HEK293 (cell line): ENCODE measurements around the gene ANO3.

ENCODE experiments used
- CTCF ChIA-PET: fragments of 350-600 bp; formaldehyde crosslinking; extraction: SDS; loops from one replicate; lab custom pipeline; 2021; ENCODE audit warnings: antibody characterized with exemption; lab: Yijun Ruan, JAX
- POLR2A ChIA-PET: fragments of 300-600 bp; formaldehyde crosslinking; extraction: SDS; loops from one replicate; lab custom pipeline; 2020; ENCODE audit warnings: antibody characterized with exemption, inconsistent platforms; lab: Yijun Ruan, JAX
- H3K27ac ChIP-seq: fragments of 200-500 bp; sonication (Bioruptor generic); 2 replicates; pipeline ENCODE4 v1.5.1; 2014; ENCODE audit warnings: low read depth, low read length, control low read depth, inconsistent platforms; ENCODE audit errors: extremely low read depth
- H3K36me3 ChIP-seq, 2 experiments: fragments of 200-500 bp in 1 of 2; sonication (Bioruptor generic) in 1 of 2; 1 replicate in 1 of 2; 2 replicates in 1 of 2; pipeline ENCODE4 v1.5.1; 2014 to 2017; ENCODE audit warnings: inconsistent platforms in 2 of 2, low read length in 2 of 2; ENCODE audit not compliant: control insufficient read depth in 2 of 2, insufficient read depth in 1 of 2
- H3K4me1 ChIP-seq: fragments of 200-500 bp; sonication (Bioruptor generic); 2 replicates; pipeline ENCODE4 v1.5.1; 2014; ENCODE audit warnings: mild to moderate bottlenecking, low read length, inconsistent platforms; ENCODE audit not compliant: control insufficient read depth, insufficient read depth
- H3K4me3 ChIP-seq: 2 replicates; pipeline ENCODE4 v1.5.1; 2011; ENCODE audit warnings: low read depth, mild to moderate bottlenecking, control low read depth, low read length, moderate library complexity
- H3K9me3 ChIP-seq: fragments of 200-500 bp; sonication (Bioruptor generic); 2 replicates; pipeline ENCODE4 v1.5.1; 2014; ENCODE audit warnings: low read depth, low read length, inconsistent platforms; ENCODE audit not compliant: control insufficient read depth, insufficient read depth
- AEBP2 ChIP-seq: fragments of 450-650 bp; formaldehyde crosslinking; IDR thresholded peaks from 2 replicates; pipeline ENCODE4 v1.5.1; 2016; ENCODE audit warnings: missing biosample characterization, missing genetic modification characterization, borderline replicate concordance
- GLIS1 ChIP-seq: fragments of 450-650 bp; formaldehyde crosslinking; IDR thresholded peaks from 2 replicates; pipeline ENCODE4 v1.5.1; 2016; ENCODE audit warnings: missing biosample characterization, missing genetic modification characterization
- HIC1 ChIP-seq: fragments of 450-650 bp; formaldehyde crosslinking; IDR thresholded peaks from 2 replicates; pipeline ENCODE4 v1.5.1; 2016; ENCODE audit warnings: missing biosample characterization, missing genetic modification characterization
- IKZF3 ChIP-seq: fragments of 450-650 bp; IDR thresholded peaks from 2 replicates; pipeline ENCODE4 v1.5.0; 2018; ENCODE audit warnings: missing biosample characterization, mild to moderate bottlenecking, missing genetic modification characterization, moderate library complexity
- KLF17 ChIP-seq: fragments of 450-650 bp; formaldehyde crosslinking; IDR thresholded peaks from 2 replicates; pipeline ENCODE4 v1.5.1; 2016; ENCODE audit warnings: missing biosample characterization, missing genetic modification characterization
- KLF8 ChIP-seq: fragments of 450-650 bp; formaldehyde crosslinking; IDR thresholded peaks from 2 replicates; pipeline ENCODE4 v1.5.1; 2016; ENCODE audit warnings: missing biosample characterization, missing genetic modification characterization
- KLF9 ChIP-seq: fragments of 450-650 bp; formaldehyde crosslinking; IDR thresholded peaks from 2 replicates; pipeline ENCODE4 v1.5.1; 2016; ENCODE audit warnings: missing biosample characterization, missing genetic modification characterization, low read depth
- PBX3 ChIP-seq: sonication (generic); formaldehyde crosslinking; IDR thresholded peaks from 2 replicates; pipeline ENCODE4 v1.8.1; 2022; ENCODE audit warnings: mild to moderate bottlenecking, moderate library complexity, missing genetic modification reagents
- TCF7L2 ChIP-seq: IDR thresholded peaks from 2 replicates; pipeline ENCODE4 v1.6.1; 2011; ENCODE audit warnings: low read depth, mild to moderate bottlenecking, inconsistent platforms, low read length, moderate library complexity, borderline replicate concordance
- ZBTB26 ChIP-seq: fragments of 450-650 bp; formaldehyde crosslinking; optimal IDR thresholded peaks from 2 replicates; pipeline ENCODE3; 2016; ENCODE audit warnings: missing biosample characterization, mild to moderate bottlenecking, missing genetic modification characterization
- ZFP69B ChIP-seq: fragments of 450-650 bp; formaldehyde crosslinking; IDR thresholded peaks from 2 replicates; pipeline ENCODE4 v1.5.1; 2016; ENCODE audit warnings: missing biosample characterization, missing genetic modification characterization
- ZNF184 ChIP-seq: fragments of 450-650 bp; IDR thresholded peaks from 2 replicates; pipeline ENCODE4 v1.5.1; 2018; ENCODE audit warnings: missing biosample characterization, mild to moderate bottlenecking, missing genetic modification characterization
- ZNF2 ChIP-seq: fragments of 450-650 bp; formaldehyde crosslinking; IDR thresholded peaks from 2 replicates; pipeline ENCODE4 v1.5.1; 2016; ENCODE audit warnings: missing biosample characterization, missing genetic modification characterization
- ZNF302 ChIP-seq: fragments of 450-650 bp; formaldehyde crosslinking; IDR thresholded peaks from 2 replicates; pipeline ENCODE4 v1.5.1; 2016; ENCODE audit warnings: missing biosample characterization, missing genetic modification characterization, low read depth
- ZNF398 ChIP-seq: fragments of 450-650 bp; formaldehyde crosslinking; IDR thresholded peaks from 2 replicates; pipeline ENCODE4 v1.5.1; 2017; ENCODE audit warnings: missing biosample characterization, missing genetic modification characterization
- ZNF404 ChIP-seq: fragments of 450-650 bp; formaldehyde crosslinking; IDR thresholded peaks from 2 replicates; pipeline ENCODE4 v1.5.1; 2017; ENCODE audit warnings: missing biosample characterization, missing genetic modification characterization
- ZNF571 ChIP-seq: fragments of 450-650 bp; formaldehyde crosslinking; IDR thresholded peaks from 2 replicates; pipeline ENCODE4 v1.5.0; 2017; ENCODE audit warnings: missing biosample characterization, missing genetic modification characterization
- ZNF624 ChIP-seq: fragments of 450-650 bp; formaldehyde crosslinking; IDR thresholded peaks from 2 replicates; pipeline ENCODE4 v1.5.1; 2017; ENCODE audit warnings: missing biosample characterization, missing genetic modification characterization
- ZNF776 ChIP-seq: fragments of 450-650 bp; formaldehyde crosslinking; IDR thresholded peaks from 2 replicates; pipeline ENCODE4 v1.5.0; 2017; ENCODE audit warnings: missing biosample characterization, missing genetic modification characterization, borderline replicate concordance
- ZNF837 ChIP-seq: fragments of 450-650 bp; formaldehyde crosslinking; IDR thresholded peaks from 2 replicates; pipeline ENCODE4 v1.5.1; 2016; ENCODE audit warnings: missing biosample characterization, missing genetic modification characterization

ANO3 gene

GRCh38 chr11:26702406-26702805 is 370.5 kb downstream of the ANO3 start (continued):
- TF ChIP-seq ZNF571 (tag by site-specific recombination) (no peak), TCF7L2 (no peak), ZNF624 (no peak)

- no peak overlapping the region for H3K27ac ChIP-seq
- TF ChIP-seq ZNF571 (tag by site-specific recombination), result no peak
- no peak for TF ChIP-seq IKZF3 (tag by site-specific recombination)
- TF ChIP-seq ZFP69B, result no peak
- no peak for TF ChIP-seq ZNF837 (tag by site-specific recombination)
- TF ChIP-seq PBX3, result no peak
- TF ChIP-seq KLF9, result no peak
- no peak for TF ChIP-seq ZNF398 (tag by site-specific recombination)
- TF ChIP-seq ZNF2 (tag by site-specific recombination), result no peak
- TF ChIP-seq ZNF404 (tag by site-specific recombination), result no peak
- TF ChIP-seq, all 188 proteins: peak for 0
- Histone ChIP-seq H3K36me3 (no peaks in the 10 kb centered on the region), H3K9me3 (no peaks in the 10 kb centered on the region), H3K4me1 (no peaks in the 10 kb centered on the region), H3K4me3 (no peak overlapping the region)
- ChIA-PET CTCF (interaction anchor here (0.5 kb wide), 1 partner anchor 10 kb away, joined by 3 read pairs; no protein-coding TSS in a partner anchor), POLR2A (interaction anchor here (0.5 kb wide), 1 partner anchor 591 kb away, joined by 3 read pairs; no protein-coding TSS in a partner anchor)
These were observed 371.7 kb downstream of the ANO3 start for GRCh38 chr11:26703411-26704191.

GRCh38 chr11:26704249-26704648 is 372.3 kb downstream of the ANO3 start:
- CTCF ChIA-PET, result no interaction called here
- no peak for TF ChIP-seq HIC1 (tag by site-specific recombination)
- TF ChIP-seq ZNF302 (tag by site-specific recombination), result no peak
- H3K4me1 ChIP-seq, result no peaks in the 10 kb centered on the region
- H3K27ac ChIP-seq, result no peak overlapping the region
- no peaks in the 10 kb centered on the region for H3K9me3 ChIP-seq
- no peak overlapping the region for H3K4me3 ChIP-seq
- POLR2A ChIA-PET, result interaction anchor here (0.5 kb wide), 1 partner anchor 590 kb away, joined by 3 read pairs; no protein-coding TSS in a partner anchor
- H3K36me3 ChIP-seq, result no peaks in the 10 kb centered on the region

GRCh38 chr11:26706181-26706580 is 374.3 kb downstream of the ANO3 start:
- ChIA-PET CTCF (interaction anchor here (0.6 kb wide), 1 partner anchor 336 kb away, joined by 3 read pairs; no protein-coding TSS in a partner anchor), POLR2A (no interaction called here)
- Histone ChIP-seq H3K27ac (no peak overlapping the region), H3K4me1 (no peaks in the 10 kb centered on the region), H3K4me3 (no peak overlapping the region), H3K9me3 (no peaks in the 10 kb centered on the region), H3K36me3 (no peaks in the 10 kb centered on the region)
- TF ChIP-seq KLF17 (tag by site-specific recombination), result no peak
- no peak for TF ChIP-seq ZNF184 (tag by site-specific recombination)
- TF ChIP-seq ZBTB26 (tag by site-specific recombination), result no peak
- TF ChIP-seq GLIS1 (tag by site-specific recombination), result no peak
- TF ChIP-seq ZNF776 (tag by site-specific recombination), result no peak
- no peak for TF ChIP-seq AEBP2
- no peak for TF ChIP-seq KLF8
